HG02943 (cell line): ENCODE results near the gene FHOD3.

Source experiments
- ATAC-seq: cut with Tn5 transposase; IDR thresholded peaks from one replicate; pipeline ENCODE4 v1.9.1; 2021; ENCODE audit warnings: mild to moderate bottlenecking, low read depth, moderate library complexity; ENCODE audit not compliant: unreplicated experiment

FHOD3 gene

GRCh38 chr18:36572135-36572856 is 274.8 kb downstream of the FHOD3 start:
- ATAC-seq: no peak

GRCh38 chr18:36576339-36576738 is 278.8 kb downstream of the FHOD3 start:
- ATAC-seq: no peak

- ATAC-seq: no peak
Observed at GRCh38 chr18:36578871-36579710, 281.6 kb downstream of the FHOD3 start.

GRCh38 chr18:36580266-36580665 is 282.8 kb downstream of the FHOD3 start:
- no peak for ATAC-seq

GRCh38 chr18:36580874-36581750 is 283.6 kb downstream of the FHOD3 start:
- ATAC-seq: no peak

GRCh38 chr18:36582988-36583745 is 285.7 kb downstream of the FHOD3 start:
- ATAC-seq: no peak

- no peak for ATAC-seq
Observed at GRCh38 chr18:36589857-36590543, 292.5 kb downstream of the FHOD3 start.

GRCh38 chr18:36590621-36591580 is 293.4 kb downstream of the FHOD3 start:
- ATAC-seq: no peak

- ATAC-seq: no peak
Observed at GRCh38 chr18:36592282-36592681, 294.8 kb downstream of the FHOD3 start.

- ATAC-seq: no peak
Observed at GRCh38 chr18:36593001-36593400, 295.5 kb downstream of the FHOD3 start.

GRCh38 chr18:36593641-36594040 is 296.1 kb downstream of the FHOD3 start:
- no peak for ATAC-seq

- no peak for ATAC-seq
Observed at GRCh38 chr18:36594621-36595020, 297.1 kb downstream of the FHOD3 start.

GRCh38 chr18:36595046-36595817 is 297.7 kb downstream of the FHOD3 start:
- ATAC-seq: no peak

GRCh38 chr18:36595818-36596215 is 298.3 kb downstream of the FHOD3 start:
- ATAC-seq: no peak

- no peak for ATAC-seq
Observed at GRCh38 chr18:36597636-36598035, 300.1 kb downstream of the FHOD3 start.

- no peak for ATAC-seq
Observed at GRCh38 chr18:36600548-36600947, 303.0 kb downstream of the FHOD3 start.

- no peak for ATAC-seq
Observed at GRCh38 chr18:36601316-36601715, 303.8 kb downstream of the FHOD3 start.

GRCh38 chr18:36602071-36602470 is 304.6 kb downstream of the FHOD3 start:
- ATAC-seq: no peak
